Activated T-helper 2 cell treated with anti-CD3 and anti-CD28 coated beads, Interferon-gamma antibody, Interleukin-2, Interleukin-4, amounts not matched to agents 10 μg/mL and 5 μg/mL and 100 μg/mL, durations not matched to agents 14 hours and 24 hours and 36 hours (primary cell): ENCODE data around the gene TUBA3D. TPM values are rescaled to one million over a fixed set of nuclear protein-coding genes. Genes with fewer than 3 reads are reported as not detected.
"Not testable (repeated sequence)": the region's sequence is repeated elsewhere in the genome, so short reads cannot be mapped to it uniquely, and the experiment has no call there.

Experiments used
- DNase-seq: peaks from one replicate; pipeline ENCODE4 v3.0.0; 2021; ENCODE audit warnings: low spot score
- H3K27ac Mint-ChIP-seq: one replicate; pipeline ENCODE4 v1.8.0; 2021; ENCODE audit warnings: mixed read lengths
- H3K27me3 Mint-ChIP-seq: one replicate; pipeline ENCODE4 v1.8.0; 2021; ENCODE audit warnings: low read depth, mixed read lengths
- H3K36me3 Mint-ChIP-seq: one replicate; pipeline ENCODE4 v1.8.0; 2021; ENCODE audit warnings: low read depth, mixed read lengths
- H3K4me1 Mint-ChIP-seq: one replicate; pipeline ENCODE4 v1.8.0; 2021; ENCODE audit warnings: low read depth, mixed read lengths
- H3K4me3 Mint-ChIP-seq: one replicate; pipeline ENCODE4 v1.8.0; 2021; ENCODE audit warnings: low read depth, mild to moderate bottlenecking, moderate library complexity, mixed read lengths
- H3K9me3 Mint-ChIP-seq: one replicate; pipeline ENCODE4 v1.8.0; 2021; ENCODE audit warnings: mixed read lengths
- intact Hi-C: fragments of 100-400 bp; cut with micrococcal nuclease; formaldehyde crosslinking; loops from one replicate; pipeline ENCODE4 v1.15.1; 2023
- total RNA-seq: library from RNA; stranded (reverse); gene quantifications from 2 replicates; pipeline ENCODE4 v1.2.3, GENCODE V29; 2022

The TUBA3D gene
- total RNA-seq, 1 donor from 2014 or later = not detected

GRCh38 chr2:131473266-131473665 is 2.7 kb upstream of the TUBA3D start:
- H3K27ac Mint-ChIP-seq, H3K27me3 Mint-ChIP-seq, H3K9me3 Mint-ChIP-seq, H3K4me3 Mint-ChIP-seq, DNase-seq, H3K4me1 Mint-ChIP-seq, intact Hi-C loops: not testable (repeated sequence)
- peaks cover 14% of the 10 kb centered on the region for H3K36me3 Mint-ChIP-seq

DNA sequence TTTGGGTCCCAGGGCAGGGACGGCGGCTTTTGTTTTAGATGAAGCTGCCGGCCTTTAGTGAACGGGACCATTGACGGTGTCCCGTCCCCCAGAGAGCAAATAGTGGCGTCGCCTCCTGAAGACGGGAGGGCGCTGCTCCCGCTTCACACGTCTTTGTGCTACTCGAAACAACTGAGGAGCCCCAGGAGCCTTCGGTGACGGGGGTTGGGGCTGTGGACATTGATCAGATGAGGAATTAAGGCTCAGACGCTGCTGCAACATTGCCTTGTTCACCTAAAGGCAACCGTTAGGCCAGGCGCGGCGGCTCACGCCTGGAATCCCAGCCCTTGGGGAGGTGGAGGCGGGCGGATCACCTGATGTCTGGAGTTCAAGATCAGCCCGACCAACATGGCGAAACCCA is 444 bp downstream of the TUBA3D start:
- not testable (repeated sequence) for H3K27me3 Mint-ChIP-seq

DNA sequence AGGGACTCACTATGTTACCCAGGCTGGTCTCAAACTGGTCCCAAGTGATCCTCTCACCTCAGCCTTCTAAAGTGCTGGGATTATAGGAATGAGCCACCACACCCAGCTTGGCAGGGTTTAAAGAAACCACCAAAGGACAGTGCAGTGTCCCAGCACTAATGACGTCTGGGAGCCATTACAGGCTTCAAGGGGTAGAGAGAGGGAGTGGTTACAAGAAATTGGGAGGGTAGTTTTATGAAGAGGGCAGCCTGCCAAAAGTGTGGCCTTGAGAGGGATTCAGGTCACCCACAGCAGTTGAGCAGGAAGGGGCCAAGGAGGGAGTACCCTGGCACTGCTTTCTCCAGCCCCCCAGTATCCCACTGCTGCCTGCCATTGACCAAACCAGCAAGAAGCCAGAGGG is 1.3 kb downstream of the TUBA3D start:
- H3K9me3 Mint-ChIP-seq, H3K36me3 Mint-ChIP-seq, DNase-seq, H3K27ac Mint-ChIP-seq, H3K4me3 Mint-ChIP-seq, intact Hi-C loops, H3K4me1 Mint-ChIP-seq, H3K27me3 Mint-ChIP-seq: not testable (repeated sequence)

More for the DNA sequence above, 444 bp downstream of the TUBA3D start:
- H3K4me3 Mint-ChIP-seq, H3K4me1 Mint-ChIP-seq, H3K27ac Mint-ChIP-seq, H3K9me3 Mint-ChIP-seq, intact Hi-C loops, DNase-seq: not testable (repeated sequence)
- peaks cover 14% of the 10 kb centered on the region for H3K36me3 Mint-ChIP-seq

DNA sequence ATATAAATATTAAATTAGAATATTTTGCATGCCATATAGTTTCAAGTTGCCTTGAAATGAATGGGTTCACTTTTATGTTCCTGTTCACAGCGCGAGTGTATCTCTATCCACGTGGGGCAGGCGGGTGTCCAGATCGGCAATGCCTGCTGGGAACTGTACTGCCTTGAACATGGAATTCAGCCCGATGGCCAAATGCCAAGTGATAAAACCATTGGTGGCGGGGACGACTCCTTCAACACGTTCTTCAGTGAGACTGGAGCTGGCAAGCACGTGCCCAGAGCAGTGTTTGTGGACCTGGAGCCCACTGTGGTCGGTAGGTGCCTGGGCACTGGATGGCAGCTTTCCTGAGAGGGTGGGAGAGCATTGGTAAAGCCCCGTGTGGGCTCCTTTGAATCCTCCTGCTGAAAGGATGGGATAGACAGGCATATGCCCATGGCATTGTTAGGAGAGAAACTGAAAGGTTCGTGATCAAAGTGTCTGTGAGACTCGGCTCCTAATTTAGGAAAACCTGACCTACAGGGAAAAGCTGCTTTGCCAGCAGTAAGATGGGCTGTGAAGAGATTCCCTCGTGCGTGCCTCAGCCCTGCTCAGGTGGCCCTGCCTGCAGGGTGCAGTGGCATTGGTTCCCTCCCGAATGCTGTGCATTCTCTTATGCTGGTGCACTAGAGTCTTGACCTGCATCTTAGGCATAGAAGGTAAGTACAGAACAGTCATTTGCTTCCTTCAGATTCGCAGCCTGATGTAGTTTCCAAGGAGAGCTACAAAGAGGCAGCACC is 2.3 kb downstream of the TUBA3D start:
- H3K4me1 Mint-ChIP-seq, H3K9me3 Mint-ChIP-seq, H3K27ac Mint-ChIP-seq, intact Hi-C loops, DNase-seq, H3K27me3 Mint-ChIP-seq, H3K4me3 Mint-ChIP-seq: not testable (repeated sequence)
- H3K36me3 Mint-ChIP-seq = peaks cover 13% of the 10 kb centered on the region

DNA sequence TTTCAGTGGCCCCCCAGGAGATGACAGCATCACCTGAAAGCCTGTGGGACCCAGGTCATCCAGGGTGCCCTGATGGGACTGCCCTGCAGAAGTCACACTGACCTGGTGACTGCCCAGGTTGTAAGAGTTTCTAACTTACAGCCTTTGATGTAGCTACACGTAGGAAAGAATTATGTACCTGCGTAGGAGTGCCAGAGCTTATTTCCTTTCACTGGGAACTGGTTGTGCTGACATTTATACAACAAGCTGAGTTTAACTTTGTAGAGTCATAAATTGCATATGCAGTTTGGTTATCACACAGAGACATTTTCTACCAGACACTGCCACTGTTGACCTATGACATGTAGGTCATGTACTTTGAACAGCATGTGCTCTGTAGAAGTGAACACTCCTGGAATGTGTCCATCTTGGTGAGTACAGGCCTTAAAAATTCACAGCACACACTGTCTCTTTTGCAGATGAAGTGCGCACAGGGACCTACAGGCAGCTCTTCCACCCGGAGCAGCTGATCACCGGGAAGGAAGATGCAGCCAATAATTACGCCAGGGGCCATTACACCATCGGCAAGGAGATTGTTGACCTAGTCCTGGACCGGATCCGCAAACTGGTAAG is 3.0 kb downstream of the TUBA3D start:
- H3K4me1 Mint-ChIP-seq, DNase-seq, intact Hi-C loops, H3K4me3 Mint-ChIP-seq, H3K27ac Mint-ChIP-seq, H3K9me3 Mint-ChIP-seq, H3K27me3 Mint-ChIP-seq: not testable (repeated sequence)
- H3K36me3 Mint-ChIP-seq = peaks cover 13% of the 10 kb centered on the region

DNA sequence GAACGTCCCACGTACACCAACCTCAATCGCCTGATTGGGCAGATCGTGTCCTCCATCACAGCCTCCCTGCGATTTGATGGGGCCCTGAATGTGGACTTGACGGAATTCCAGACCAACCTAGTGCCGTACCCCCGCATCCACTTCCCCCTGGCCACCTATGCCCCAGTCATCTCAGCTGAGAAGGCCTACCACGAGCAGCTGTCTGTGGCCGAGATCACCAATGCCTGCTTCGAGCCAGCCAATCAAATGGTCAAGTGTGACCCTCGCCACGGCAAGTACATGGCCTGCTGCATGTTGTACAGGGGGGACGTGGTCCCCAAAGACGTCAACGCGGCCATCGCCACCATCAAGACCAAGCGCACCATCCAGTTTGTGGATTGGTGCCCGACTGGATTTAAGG is 4.4 kb downstream of the TUBA3D start:
- not testable (repeated sequence) for H3K27ac Mint-ChIP-seq

DNA sequence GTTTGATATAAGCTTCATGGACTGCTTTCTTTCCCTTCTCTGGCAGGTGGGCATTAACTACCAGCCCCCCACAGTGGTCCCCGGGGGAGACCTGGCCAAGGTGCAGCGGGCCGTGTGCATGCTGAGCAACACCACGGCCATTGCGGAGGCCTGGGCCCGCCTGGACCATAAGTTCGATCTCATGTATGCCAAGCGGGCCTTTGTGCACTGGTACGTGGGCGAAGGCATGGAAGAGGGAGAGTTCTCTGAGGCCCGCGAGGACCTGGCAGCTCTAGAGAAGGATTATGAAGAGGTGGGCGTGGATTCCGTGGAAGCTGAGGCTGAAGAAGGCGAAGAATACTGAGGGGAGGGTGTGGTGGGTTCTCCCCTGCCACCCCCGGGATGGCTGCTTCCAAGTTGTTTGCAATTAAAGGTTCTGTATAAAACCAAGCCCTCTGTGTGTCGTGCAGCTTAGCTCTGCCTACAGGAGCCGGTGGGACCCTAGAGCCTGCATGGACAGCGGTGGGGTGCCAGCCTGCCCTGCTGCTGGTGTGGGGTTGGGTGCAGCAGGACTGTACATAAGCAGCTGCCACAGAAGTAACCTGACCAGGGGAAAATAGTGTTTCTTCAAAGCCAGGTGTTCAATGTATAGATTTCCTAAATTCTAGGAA is 6.7 kb downstream of the TUBA3D start:
- H3K27ac Mint-ChIP-seq, H3K4me3 Mint-ChIP-seq, H3K27me3 Mint-ChIP-seq, DNase-seq, H3K4me1 Mint-ChIP-seq, H3K9me3 Mint-ChIP-seq, H3K36me3 Mint-ChIP-seq, intact Hi-C loops: not testable (repeated sequence)

More for the DNA sequence above, 4.4 kb downstream of the TUBA3D start:
- H3K27me3 Mint-ChIP-seq, intact Hi-C loops, H3K4me1 Mint-ChIP-seq, DNase-seq, H3K9me3 Mint-ChIP-seq, H3K4me3 Mint-ChIP-seq: not testable (repeated sequence)
- peaks cover 13% of the 10 kb centered on the region for H3K36me3 Mint-ChIP-seq

DNA sequence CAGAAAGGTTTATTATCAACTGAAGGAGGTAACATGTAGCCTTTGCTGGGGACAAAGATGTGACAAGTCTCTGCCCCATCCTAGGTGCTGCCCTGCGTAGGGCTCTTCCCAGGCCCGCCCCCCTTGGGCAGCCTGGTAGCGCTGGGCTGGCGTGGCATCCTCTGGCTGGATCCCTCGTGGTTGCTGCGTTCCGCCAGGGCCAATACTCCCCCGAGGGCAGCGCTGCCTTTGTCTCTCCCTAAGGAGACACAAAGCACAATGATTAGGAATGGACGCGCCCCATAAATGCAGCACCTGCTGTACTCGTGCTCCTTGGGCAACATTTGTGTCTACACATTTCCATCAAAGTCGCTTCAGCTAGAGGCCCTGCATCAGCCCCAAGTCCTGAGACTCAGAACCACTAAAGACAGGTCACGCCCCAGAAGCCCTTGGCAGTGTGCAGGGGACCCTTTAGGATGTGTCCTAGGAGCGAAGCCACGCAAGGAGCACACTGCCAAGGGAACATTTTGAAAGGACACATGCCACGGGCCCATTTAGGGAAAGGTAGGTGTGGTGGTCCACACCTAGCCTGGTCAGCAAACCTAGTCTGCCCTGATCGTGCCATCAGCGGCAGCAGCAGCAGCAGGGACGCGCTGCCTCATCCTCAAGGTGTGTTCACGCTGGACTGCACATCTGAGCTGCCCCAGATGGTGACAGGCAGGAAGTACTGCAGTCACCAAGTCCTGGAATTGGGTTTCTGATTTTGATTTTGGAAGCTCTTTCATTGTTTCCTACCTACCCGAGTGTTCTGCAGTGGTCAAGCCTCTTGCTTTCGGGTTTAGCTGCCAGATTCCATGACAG is 8.3 kb downstream of the TUBA3D start:
- H3K27ac Mint-ChIP-seq, H3K27me3 Mint-ChIP-seq, H3K4me3 Mint-ChIP-seq, H3K4me1 Mint-ChIP-seq, intact Hi-C loops, H3K9me3 Mint-ChIP-seq, DNase-seq: not testable (repeated sequence)
- H3K36me3 Mint-ChIP-seq = peaks cover 12% of the 10 kb centered on the region

GRCh38 chr2:131484906-131485460 is 9.1 kb downstream of the TUBA3D start:
- H3K9me3 Mint-ChIP-seq, DNase-seq, H3K4me3 Mint-ChIP-seq, H3K27ac Mint-ChIP-seq, intact Hi-C loops, H3K4me1 Mint-ChIP-seq, H3K27me3 Mint-ChIP-seq: not testable (repeated sequence)
- peaks cover 17% of the 10 kb centered on the region for H3K36me3 Mint-ChIP-seq

DNA sequence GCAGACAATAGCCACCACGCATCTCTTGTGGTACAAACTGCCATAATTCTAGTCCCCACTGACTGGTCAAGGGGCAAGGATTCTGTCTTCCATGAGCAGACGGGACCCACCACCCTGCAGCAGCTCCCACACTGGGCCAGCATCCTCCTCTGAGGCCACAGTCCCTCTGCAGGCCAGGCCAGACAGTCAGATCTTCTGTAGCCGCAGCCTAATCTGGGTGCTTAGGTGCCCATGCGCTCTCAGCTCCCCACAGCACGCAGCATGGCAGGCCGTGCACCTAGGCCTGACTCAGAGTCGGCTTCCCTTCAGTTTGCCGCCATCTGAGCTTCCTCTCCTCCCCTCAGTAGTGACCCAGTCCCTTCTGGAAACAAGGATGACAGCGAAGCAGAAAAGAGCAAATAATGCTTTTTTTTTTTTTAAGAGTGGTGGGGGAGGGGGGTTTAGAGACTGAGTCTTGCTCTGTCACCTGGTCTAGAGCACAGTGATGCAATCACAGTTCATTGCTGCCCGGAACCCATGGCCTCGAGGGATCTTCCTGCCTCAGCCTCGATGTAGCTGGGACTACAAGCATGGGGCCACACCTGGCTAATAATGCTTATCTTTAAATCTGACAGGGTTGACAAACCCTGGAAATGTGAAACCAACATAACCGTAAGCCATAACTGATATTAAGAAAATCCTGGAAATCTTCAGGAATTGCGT is 10.4 kb downstream of the TUBA3D start:
- DNase-seq, intact Hi-C loops, H3K4me1 Mint-ChIP-seq, H3K9me3 Mint-ChIP-seq, H3K27ac Mint-ChIP-seq, H3K27me3 Mint-ChIP-seq, H3K4me3 Mint-ChIP-seq: not testable (repeated sequence)
- H3K36me3 Mint-ChIP-seq = peaks cover 30% of the 10 kb centered on the region

DNA sequence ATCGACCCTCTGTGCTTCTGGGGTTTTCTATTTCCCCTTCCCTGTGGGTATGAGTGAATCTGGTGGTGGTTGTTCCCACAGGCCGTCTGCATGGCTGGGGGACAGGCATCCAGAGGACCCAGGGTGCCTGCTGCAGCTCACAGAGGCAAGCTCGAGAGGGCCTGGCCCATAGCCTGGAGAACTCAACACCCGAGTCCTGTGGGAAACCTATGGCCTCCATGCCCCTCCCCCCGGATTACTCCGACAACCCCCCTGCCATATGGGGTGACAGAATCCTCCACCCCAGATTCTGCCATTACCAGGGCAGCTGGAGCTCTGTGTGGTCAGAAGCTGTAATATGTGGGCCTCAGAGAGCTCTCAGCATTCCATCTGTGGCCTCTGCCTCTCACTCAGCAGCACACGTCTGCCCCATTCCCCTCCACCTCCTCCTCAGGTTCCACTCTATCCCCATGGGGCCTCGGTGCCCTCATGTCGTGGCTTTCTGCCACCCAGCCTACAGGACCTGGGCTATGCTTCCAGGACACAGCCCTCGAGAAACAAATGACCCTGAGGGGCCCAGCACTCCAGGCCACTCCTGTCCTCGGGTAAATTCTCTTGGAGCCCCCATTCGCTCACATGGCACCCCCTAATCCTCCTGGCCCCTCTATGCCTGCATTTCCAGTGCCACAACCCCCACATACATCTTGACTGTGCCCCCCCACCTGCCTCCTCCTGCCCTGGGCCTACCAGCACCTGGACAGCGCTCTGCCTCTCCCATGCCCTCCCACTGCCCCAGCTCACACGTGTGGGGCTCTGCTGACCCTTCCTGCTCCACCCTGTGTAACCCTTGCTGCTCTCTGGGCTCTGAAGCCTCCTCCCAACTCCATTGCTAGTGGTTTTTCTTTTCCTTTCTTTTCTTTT is 12.6 kb downstream of the TUBA3D start:
- H3K27ac Mint-ChIP-seq = no peak overlapping the region
- H3K4me3 Mint-ChIP-seq = no peak overlapping the region
- H3K36me3 Mint-ChIP-seq = peaks cover 34% of the 10 kb centered on the region
- intact Hi-C loops = no loop called here
- H3K27me3 Mint-ChIP-seq = no peaks in the 10 kb centered on the region
- no peaks in the 10 kb centered on the region for H3K9me3 Mint-ChIP-seq
- peaks cover 4% of the 10 kb centered on the region for H3K4me1 Mint-ChIP-seq
- DNase-seq = no peak
